B cell (primary cell): Measurements from ENCODE around the gene MME. TPM values are rescaled to one million over a fixed set of nuclear protein-coding genes. Genes with fewer than 3 reads are reported as not detected.

Experiments
- ATAC-seq: fragments of 200-7000 bp; cut with Tn5 transposase; one replicate; pipeline ENCODE4 v1.10.0; 2021; ENCODE audit warnings: low read depth, mild to moderate bottlenecking, moderate number of reproducible peaks, moderate library complexity
- CTCF ChIA-PET: fragments of 350-600 bp; sonication (Branson Sonifier 250); formaldehyde crosslinking; loops from one replicate; lab custom pipeline; 2021; ENCODE audit warnings: antibody characterized with exemption, inconsistent platforms; lab: Charles Lee
- POLR2A ChIA-PET: fragments of 350-600 bp; sonication (Branson Sonifier 250); formaldehyde crosslinking; loops from one replicate; lab custom pipeline; 2021; ENCODE audit warnings: antibody characterized with exemption; lab: Charles Lee
- DNase-seq: peaks from one replicate; pipeline ENCODE4 v3.0.0; 2013
- H2AFZ ChIP-seq: 2 replicates; pipeline ENCODE4 v1.6.1; 2012; ENCODE audit warnings: mild to moderate bottlenecking, low read depth, low read length; ENCODE audit not compliant: insufficient read depth, poor library complexity, severe bottlenecking
- H3K27ac ChIP-seq, 2 donors: 1 replicate in 1 of 2; 2 replicates in 1 of 2; pipeline ENCODE4 v1.5.1; 2012 to 2013; ENCODE audit warnings: low read length in 2 of 2, mild to moderate bottlenecking in 2 of 2, moderate library complexity in 1 of 2
- H3K27me3 ChIP-seq, 4 experiments: fragments of 200-600 bp in 1 of 4; sonication (generic) in 1 of 4; replicated peaks in 1 of 4; 1 replicate in 2 of 4; 2 replicates in 2 of 4; pipeline versions ENCODE4 v1.6.1 to v1.7.0; 2013 to 2016; ENCODE audit warnings: low read length in 3 of 4, mild to moderate bottlenecking in 2 of 4, mixed read lengths in 1 of 4, moderate library complexity in 1 of 4; ENCODE audit not compliant: insufficient read depth in 4 of 4, control insufficient read depth in 3 of 4; ENCODE audit errors: control extremely low read depth in 1 of 4
- H3K36me3 ChIP-seq, 2 experiments: replicated peaks in 1 of 2; 1 replicate in 1 of 2; 2 replicates in 1 of 2; pipeline versions ENCODE4 v1.6.1 to v1.7.1; 2013; ENCODE audit warnings: low read length in 1 of 2; ENCODE audit not compliant: insufficient read depth in 2 of 2, control insufficient read depth in 1 of 2; ENCODE audit errors: control extremely low read depth in 1 of 2, extremely low read depth in 1 of 2
- H3K4me1 ChIP-seq, 2 donors: fragments of 200-600 bp in 1 of 2; sonication (generic) in 1 of 2; 1 replicate in 1 of 2; 2 replicates in 1 of 2; pipeline versions ENCODE4 v1.5.1 to v1.6.1; 2013 to 2017; ENCODE audit warnings: low read length in 2 of 2; ENCODE audit not compliant: control insufficient read depth in 2 of 2, insufficient read depth in 2 of 2
- H3K4me2 ChIP-seq: replicated peaks from 2 replicates; pipeline ENCODE3; 2012; ENCODE audit warnings: mild to moderate bottlenecking, low read depth, low read length; ENCODE audit not compliant: poor library complexity, severe bottlenecking
- H3K4me3 ChIP-seq, 5 experiments: fragments of 200-600 bp in 1 of 5; sonication (generic) in 1 of 5; 1 replicate in 3 of 5; 2 replicates in 2 of 5; pipeline versions ENCODE4 v1.5.1 to v1.7.0; 2011 to 2016; ENCODE audit warnings: low read length in 4 of 5, mild to moderate bottlenecking in 4 of 5, low read depth in 2 of 5, control low read depth in 1 of 5, moderate library complexity in 1 of 5; ENCODE audit not compliant: insufficient read depth in 1 of 5; ENCODE audit errors: control extremely low read depth in 1 of 5, extremely low read depth in 1 of 5
- H3K79me2 ChIP-seq: fragments of 200-600 bp; sonication (generic); one replicate; pipeline ENCODE4 v1.6.0; 2016; ENCODE audit warnings: low read length; ENCODE audit not compliant: control insufficient read depth, insufficient read depth
- H3K9ac ChIP-seq: fragments of 200-600 bp; sonication (generic); 2 replicates; pipeline ENCODE4 v1.6.1; 2017; ENCODE audit warnings: mild to moderate bottlenecking, low read length, moderate library complexity
- H3K9me3 ChIP-seq, 3 donors: one replicate each; pipeline versions ENCODE4 v1.6.1 to v1.7.1; 2013; ENCODE audit warnings: low read length in 2 of 3; ENCODE audit not compliant: control insufficient read depth in 2 of 3, insufficient read depth in 1 of 3; ENCODE audit errors: control extremely low read depth in 1 of 3
- H4K20me1 ChIP-seq: 2 replicates; pipeline ENCODE4 v1.6.0; 2012; ENCODE audit warnings: mild to moderate bottlenecking, low read length; ENCODE audit not compliant: insufficient read depth, control insufficient read depth, poor library complexity, severe bottlenecking
- H3K27ac Mint-ChIP-seq: one replicate; pipeline ENCODE4 v1.8.0; 2021; ENCODE audit warnings: mixed read lengths
- H3K27me3 Mint-ChIP-seq: one replicate; pipeline ENCODE4 v1.8.0; 2021; ENCODE audit warnings: mixed read lengths
- H3K4me1 Mint-ChIP-seq: one replicate; pipeline ENCODE4 v1.8.0; 2021; ENCODE audit warnings: mixed read lengths
- H3K4me3 Mint-ChIP-seq: one replicate; pipeline ENCODE4 v1.8.0; 2021; ENCODE audit warnings: mixed read lengths
- H3K9me3 Mint-ChIP-seq: one replicate; pipeline ENCODE4 v1.8.0; 2022; ENCODE audit warnings: mixed read lengths; ENCODE audit not compliant: insufficient read depth
- CTCF ChIP-seq: fragments of 200-600 bp; IDR thresholded peaks from one replicate; pipeline ENCODE4 v1.8.0; 2022; ENCODE audit warnings: antibody characterized with exemption, mild to moderate bottlenecking
- EZH2 ChIP-seq: IDR thresholded peaks from 2 replicates; pipeline ENCODE4 v1.6.1; 2012; ENCODE audit warnings: borderline replicate concordance, low read depth, mild to moderate bottlenecking, moderate library complexity, low read length; ENCODE audit not compliant: insufficient read depth, poor library complexity, severe bottlenecking
- WGBS: methylation state at CpG from one replicate; pipeline ENCODE4 v1.1.5; 2013; ENCODE audit warnings: missing lambda C conversion rate; ENCODE audit not compliant: insufficient coverage; 5-methylcytosine and 5-hydroxymethylcytosine counted together
- intact Hi-C: fragments of 100-400 bp; cut with micrococcal nuclease; formaldehyde crosslinking; loops from one replicate; pipeline ENCODE4 v1.10.0; 2022
- polyA plus RNA-seq: library from polyadenylated mRNA; depleted of rRNA; stranded (reverse); fragments of >200 nt; gene quantifications from 2 replicates; pipeline ENCODE4 v1.2.3, GENCODE V29; 2012
- total RNA-seq, 2 donors: library from RNA; stranded (reverse); fragments of 120-200 nt in 1 of 2; gene quantifications; 1 replicate in 1 of 2; 2 replicates in 1 of 2; pipeline versions ENCODE4 v1.2.3 to v1.2.4, GENCODE V29; 2013 to 2022

The MME gene
- total and polyA plus RNA-seq, 2 donors (not counting 1 experiment from before 2014, with no cell fraction given) = 0.88 to 11.2 TPM

- H3K27me3 ChIP-seq = no peaks in the 10 kb centered on the region
- TF ChIP-seq EZH2 = no peak
- no peak for TF ChIP-seq CTCF
- H3K79me2 ChIP-seq = no peaks in the 10 kb centered on the region
- H3K36me3 ChIP-seq = no peaks in the 10 kb centered on the region
- H3K9me3 ChIP-seq = peaks cover 0 to 5% (median 0%) of the 10 kb centered on the region in 3 donors
- ChIA-PET POLR2A (no interaction called here), CTCF (no interaction called here)
- DNase-seq (no peak), ATAC-seq (no peak)
- no peak overlapping the region for H3K9ac ChIP-seq
- no peaks in the 10 kb centered on the region for H3K4me1 ChIP-seq
- 100% methylated on average over 1 of the region's 1 CpG for WGBS
- H3K4me3 ChIP-seq = no peak overlapping the region
- H3K4me2 ChIP-seq = no peak overlapping the region
- Mint-ChIP-seq H3K4me1 (no peaks in the 10 kb centered on the region), H3K27me3 (no peaks in the 10 kb centered on the region), H3K27ac (no peak overlapping the region), H3K4me3 (no peak overlapping the region), H3K9me3 (no peaks in the 10 kb centered on the region)
- no peaks in the 10 kb centered on the region for H4K20me1 ChIP-seq
- no peak overlapping the region for H3K27ac ChIP-seq
- H2AFZ ChIP-seq = no peak overlapping the region
- intact Hi-C loops = no loop called here
Measured at GRCh38 chr3:155229086-155229485, 149.0 kb downstream of the MME start.

DNA sequence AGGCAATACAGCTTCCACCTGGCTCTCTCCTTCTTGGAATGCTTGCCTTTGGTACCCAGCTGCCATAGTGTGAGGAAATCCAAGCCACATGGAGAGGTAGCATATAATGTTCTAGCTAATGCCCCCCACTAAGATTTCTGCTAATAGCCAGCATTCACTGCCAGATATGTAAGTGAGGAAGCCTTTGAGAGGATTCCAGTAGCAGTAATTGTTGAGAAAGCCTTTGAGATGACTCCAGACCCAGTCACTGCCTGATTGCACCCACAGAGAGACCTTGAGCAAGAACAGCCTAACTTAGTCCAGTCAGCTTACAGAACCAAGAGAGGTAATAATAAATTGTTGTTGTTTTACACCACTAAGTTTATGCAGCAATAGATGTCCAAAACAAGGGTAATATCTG is 150.3 kb downstream of the MME start:
- H3K4me3 Mint-ChIP-seq = no peak overlapping the region
- no peak for DNase-seq
- POLR2A ChIA-PET = no interaction called here

More for the DNA sequence above, 150.3 kb downstream of the MME start:
- Histone ChIP-seq H3K79me2 (no peaks in the 10 kb centered on the region), H4K20me1 (no peaks in the 10 kb centered on the region), H3K4me2 (no peak overlapping the region), H3K36me3 (no peaks in the 10 kb centered on the region), H3K9ac (no peak overlapping the region), H3K27me3 (no peaks in the 10 kb centered on the region), H3K27ac (no peak overlapping the region), H3K9me3 (peaks cover 0 to 3% (median 0%) of the 10 kb centered on the region in 3 donors), H3K4me3 (no peak overlapping the region), H3K4me1 (no peaks in the 10 kb centered on the region), H2AFZ (no peak overlapping the region)
- Mint-ChIP-seq H3K27me3 (no peaks in the 10 kb centered on the region), H3K4me1 (no peaks in the 10 kb centered on the region), H3K27ac (no peak overlapping the region), H3K9me3 (no peaks in the 10 kb centered on the region)
- CTCF ChIA-PET = no interaction called here
- no peak for ATAC-seq
- intact Hi-C loops = no loop called here
- TF ChIP-seq CTCF (no peak), EZH2 (no peak)
